NCI-H2196 (cell line): Measurements from ENCODE around the gene SIN3A.
"Not testable (repeated sequence)": the region's sequence is repeated elsewhere in the genome, so short reads cannot be mapped to it uniquely, and the experiment has no call there.

ENCODE experiments used
- DNase-seq: peaks from one replicate; lab custom pipeline; 2025; ENCODE audit not compliant: unreplicated experiment; lab: John Stamatoyannopoulos, UW

Gene SIN3A

GRCh38 chr15:75451674-75452363, at the start of gene SIN3A:
Gene SIN3A (minus strand): TSS chr15:75451690. CDS start chr15:75430375, 21,315 bp downstream.
- peak; percentile 96 for DNase-seq

DNA sequence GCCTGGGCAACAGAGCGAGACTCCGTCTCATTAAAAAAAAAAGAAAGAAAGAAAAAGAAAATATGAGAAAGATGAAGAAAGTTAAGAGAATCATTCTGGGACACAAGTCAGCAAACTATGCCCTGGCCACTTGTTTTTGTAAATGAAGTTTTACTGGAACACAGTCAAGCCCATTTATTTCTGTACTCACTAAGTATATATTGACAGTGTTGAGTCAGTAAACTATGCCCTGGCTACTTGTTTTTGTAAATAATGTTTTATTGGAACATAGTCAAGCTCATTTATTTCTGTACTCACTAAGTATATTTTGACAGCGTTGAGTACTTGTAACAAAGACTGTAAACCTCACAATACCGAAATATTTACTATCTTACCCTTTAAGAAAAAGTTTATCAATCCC, 42.2 kb upstream of the SIN3A start:
- DNase-seq: no peak

GRCh38 chr15:75483961-75484360, 32.5 kb upstream of the SIN3A start:
- DNase-seq: no peak

DNA sequence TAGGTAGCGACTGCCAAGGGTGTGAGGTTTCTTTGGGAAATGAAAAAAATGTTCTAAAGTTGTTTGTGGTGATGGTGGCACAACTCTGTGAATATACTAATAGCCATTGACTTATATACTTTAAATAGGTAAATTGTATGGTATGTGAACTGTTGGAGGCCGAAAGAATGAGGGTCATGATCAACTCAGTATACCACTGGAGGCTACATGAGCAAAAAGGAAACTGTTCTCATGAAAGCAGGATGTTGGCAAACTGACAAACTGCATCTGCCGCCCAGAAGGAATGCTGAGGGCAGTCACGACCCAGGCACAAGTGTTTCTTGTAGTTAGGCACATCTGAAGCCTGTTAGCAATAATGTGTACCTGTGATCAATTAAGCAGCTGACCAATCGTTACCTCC, 32.1 kb upstream of the SIN3A start:
- DNase-seq: not testable (repeated sequence)

- DNase-seq: no peak
Measured at GRCh38 chr15:75483106-75483505, 31.6 kb upstream of the SIN3A start.

GRCh38 chr15:75480463-75480862, 29.0 kb upstream of the SIN3A start:
- not testable (repeated sequence) for DNase-seq

GRCh38 chr15:75479670-75480069, 28.2 kb upstream of the SIN3A start:
- peak; percentile 37 for DNase-seq

GRCh38 chr15:75477094-75477493, 25.6 kb upstream of the SIN3A start:
- not testable (repeated sequence) for DNase-seq

DNA sequence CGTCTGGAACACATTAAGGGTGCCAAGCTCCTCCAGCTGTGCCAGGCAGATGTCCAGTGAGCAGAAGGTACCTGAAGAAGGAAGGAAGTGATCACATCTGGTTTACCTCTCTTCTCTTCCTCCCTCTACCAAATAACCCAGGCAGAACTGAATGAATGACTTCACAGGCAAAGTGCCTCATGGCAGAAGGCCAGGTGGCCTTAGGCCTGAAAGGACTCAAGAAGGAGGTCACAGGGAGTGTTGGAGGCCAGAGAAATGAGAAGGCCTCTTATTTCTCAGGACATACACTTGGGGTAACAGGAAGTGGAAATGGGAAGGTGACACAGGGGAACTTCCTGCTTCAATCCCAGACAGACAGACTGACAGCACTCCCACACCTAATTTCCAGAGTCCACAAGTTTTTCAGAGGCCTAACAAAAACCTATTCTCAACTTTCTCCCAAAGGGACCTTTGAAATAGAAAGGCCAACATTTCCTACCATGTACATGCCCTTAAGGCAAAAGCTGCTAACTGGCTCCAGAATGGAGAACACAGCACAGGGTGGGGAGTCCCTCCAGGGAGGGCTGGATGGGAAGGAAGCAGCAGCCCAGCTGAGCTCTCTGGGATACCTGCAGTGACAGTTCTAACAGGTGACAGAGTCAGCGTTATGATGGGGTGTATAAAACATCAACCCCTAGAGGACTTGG, 17.6 kb upstream of the SIN3A start:
- DNase-seq: no peak

GRCh38 chr15:75460646-75461045, 9.2 kb upstream of the SIN3A start:
- DNase-seq: no peak

DNA sequence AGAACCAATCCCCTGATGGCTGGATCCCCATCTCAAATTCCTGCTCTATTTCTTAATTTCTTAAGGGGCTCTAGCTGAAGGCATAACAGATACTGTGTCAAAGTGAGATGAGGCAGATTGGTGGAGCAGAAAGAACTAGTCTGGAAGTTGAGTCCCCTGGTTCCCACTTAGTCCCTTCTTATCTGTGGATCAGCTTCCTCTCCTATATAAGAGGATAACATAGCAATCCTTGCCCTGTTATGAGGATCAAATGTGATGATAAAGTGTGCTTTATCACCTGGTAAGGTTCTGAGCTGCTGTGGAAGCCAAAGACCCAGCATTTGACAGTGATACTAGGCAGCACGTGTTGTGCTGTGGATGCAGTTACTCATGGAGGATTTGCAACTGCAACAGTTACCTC, 8.1 kb upstream of the SIN3A start:
- no peak for DNase-seq

DNA sequence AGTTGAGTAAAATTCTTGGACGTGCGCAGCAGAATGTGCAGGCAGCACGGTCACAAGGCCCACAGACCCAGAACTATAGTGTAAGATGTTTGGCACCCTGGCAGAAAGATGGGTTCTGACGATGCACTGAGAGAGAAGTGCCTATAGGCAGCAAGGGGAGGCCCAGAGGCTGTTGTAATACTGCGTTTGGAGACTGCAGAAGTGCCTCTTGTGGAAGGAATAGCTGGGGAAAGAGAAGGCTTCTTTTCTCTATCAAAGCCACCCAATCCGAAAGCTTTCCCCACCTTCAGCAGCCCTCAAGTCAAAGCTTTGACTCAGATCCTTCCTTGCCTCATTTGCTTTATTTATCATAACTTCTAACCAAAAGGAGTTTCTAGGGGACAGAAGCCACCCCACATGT, 5.2 kb upstream of the SIN3A start:
- no peak for DNase-seq

DNA sequence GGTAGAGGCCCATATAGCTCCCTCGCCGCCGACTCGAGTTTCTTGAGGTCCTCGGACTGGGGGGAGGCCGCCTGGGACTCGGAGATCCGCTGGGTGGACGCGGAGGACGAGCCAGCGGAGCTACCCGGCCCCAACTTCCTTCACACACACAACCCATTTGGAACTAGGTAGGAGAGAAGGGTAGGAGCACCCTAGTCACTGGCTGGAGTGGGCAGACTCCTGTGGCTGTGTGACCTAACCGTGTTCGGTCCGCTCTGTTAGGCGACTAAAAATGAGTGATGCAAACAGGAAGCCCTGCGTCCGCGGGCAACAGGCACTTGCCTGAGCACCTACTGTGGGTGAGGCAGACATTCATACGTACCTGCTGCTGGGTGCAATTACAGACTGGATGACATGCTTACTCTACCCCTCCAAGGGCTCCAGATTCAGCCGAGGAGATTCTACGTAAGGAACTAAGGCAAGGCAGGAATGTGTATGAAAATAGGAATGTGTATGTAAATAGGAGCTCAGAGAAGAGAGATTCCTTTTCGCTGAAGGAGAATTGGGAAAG, 4.6 kb upstream of the SIN3A start:
- peak; percentile 14 for DNase-seq

DNA sequence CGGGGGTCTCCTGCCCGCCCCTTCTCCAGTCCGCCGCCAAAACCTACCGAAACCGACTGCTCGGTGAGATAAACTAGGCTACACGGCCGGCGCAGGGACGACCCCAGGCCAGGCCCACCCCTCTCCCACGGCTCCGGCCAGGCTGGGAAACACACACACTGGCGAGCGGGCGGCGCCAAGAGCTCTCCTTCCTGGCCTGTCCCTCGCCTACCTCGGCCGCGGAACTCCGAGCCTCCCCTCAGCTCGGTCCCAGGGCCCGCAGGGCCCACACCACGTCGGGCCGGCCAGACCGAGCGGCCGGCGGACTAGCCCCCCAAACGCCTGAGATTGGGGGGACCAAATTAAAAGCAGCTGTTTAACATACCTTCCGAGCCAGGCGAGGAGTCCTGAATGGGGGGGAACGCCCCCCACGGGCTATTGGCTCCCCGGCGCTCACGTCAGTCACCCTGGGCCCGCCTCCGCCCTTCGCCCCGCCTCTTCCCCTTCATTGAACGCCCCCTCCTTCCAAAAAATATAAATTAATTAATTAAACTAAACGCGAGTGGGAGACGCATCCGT, 4.0 kb upstream of the SIN3A start:
- DNase-seq: peak; percentile 70

GRCh38 chr15:75454471-75455378, 3.2 kb upstream of the SIN3A start:
- peak; percentile 39 for DNase-seq

DNA sequence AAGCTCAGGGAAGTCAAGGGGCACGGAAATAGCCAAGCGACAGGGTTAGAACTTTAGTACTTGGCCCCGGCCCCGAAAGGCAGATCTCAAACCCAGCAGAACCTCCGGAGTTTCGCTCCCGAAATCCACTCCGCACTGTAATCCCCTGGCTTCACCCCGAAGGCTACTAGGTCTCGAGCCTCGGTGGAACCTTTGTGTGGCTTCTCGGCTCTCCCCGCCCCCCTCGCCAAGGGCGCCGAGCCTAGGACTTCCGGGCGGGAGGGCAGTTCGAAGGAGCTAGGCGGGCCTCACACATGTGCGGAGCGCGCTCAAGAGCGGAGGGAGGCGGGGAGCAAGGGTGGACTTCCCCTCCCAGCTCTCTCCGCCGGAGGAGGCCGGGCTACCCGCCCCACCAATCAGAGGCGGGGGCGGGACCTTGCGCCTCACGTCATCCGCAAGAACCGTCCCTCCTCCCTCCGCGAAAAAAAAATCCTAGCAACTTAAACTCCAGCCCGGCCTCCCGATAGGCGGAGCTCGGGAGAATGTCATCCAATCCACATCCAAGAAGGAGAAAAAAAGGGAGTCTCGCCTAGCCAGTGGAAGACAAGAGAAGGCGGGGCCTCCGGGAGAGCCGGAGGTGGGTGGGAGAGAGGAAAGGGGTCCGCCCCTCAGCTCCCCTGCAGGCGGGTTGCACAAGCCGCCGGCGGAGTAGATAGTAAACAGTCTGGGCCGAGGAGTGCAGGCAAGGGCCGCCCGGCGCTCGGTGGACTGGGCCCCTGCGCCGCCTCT, 2.4 kb upstream of the SIN3A start:
- DNase-seq: peak; percentile 96

- DNase-seq: peak; percentile 24
Measured at GRCh38 chr15:75452865-75453702, 1.6 kb upstream of the SIN3A start.

- peak; percentile 73 for DNase-seq
Measured at GRCh38 chr15:75452364-75452864, 924 bp upstream of the SIN3A start.

DNA sequence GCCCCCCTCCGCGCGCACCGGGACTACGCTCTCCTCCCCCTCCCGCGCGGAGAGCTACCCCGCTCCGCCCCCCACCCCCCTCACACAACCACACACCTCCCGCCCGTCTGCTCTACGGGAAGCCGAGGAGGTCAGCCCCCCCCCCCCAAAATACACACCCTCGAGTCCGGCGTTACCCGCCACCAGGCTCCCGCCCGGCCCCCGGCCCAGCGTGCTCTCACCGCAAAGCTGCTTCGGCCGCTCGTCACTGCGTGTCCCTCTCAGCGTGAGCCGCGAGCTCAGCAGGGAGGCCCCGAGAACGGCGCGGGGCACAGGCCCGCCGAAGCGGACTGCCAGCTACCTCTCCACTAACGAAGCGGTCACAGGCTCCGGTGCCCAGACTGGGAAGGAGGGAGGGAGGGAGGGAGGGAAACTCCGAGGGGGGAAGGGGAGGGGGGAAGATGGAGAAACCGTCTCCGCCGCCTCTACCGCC, 252 bp downstream of the SIN3A start:
- no peak for DNase-seq
